GM21825 (cell line): ENCODE measurements around the gene TRAPPC2.

ENCODE experiments used
- ATAC-seq: cut with Tn5 transposase; IDR thresholded peaks from one replicate; pipeline ENCODE4 v1.9.1; 2021; ENCODE audit warnings: mild to moderate bottlenecking, moderate library complexity; ENCODE audit not compliant: unreplicated experiment

TRAPPC2 gene

DNA sequence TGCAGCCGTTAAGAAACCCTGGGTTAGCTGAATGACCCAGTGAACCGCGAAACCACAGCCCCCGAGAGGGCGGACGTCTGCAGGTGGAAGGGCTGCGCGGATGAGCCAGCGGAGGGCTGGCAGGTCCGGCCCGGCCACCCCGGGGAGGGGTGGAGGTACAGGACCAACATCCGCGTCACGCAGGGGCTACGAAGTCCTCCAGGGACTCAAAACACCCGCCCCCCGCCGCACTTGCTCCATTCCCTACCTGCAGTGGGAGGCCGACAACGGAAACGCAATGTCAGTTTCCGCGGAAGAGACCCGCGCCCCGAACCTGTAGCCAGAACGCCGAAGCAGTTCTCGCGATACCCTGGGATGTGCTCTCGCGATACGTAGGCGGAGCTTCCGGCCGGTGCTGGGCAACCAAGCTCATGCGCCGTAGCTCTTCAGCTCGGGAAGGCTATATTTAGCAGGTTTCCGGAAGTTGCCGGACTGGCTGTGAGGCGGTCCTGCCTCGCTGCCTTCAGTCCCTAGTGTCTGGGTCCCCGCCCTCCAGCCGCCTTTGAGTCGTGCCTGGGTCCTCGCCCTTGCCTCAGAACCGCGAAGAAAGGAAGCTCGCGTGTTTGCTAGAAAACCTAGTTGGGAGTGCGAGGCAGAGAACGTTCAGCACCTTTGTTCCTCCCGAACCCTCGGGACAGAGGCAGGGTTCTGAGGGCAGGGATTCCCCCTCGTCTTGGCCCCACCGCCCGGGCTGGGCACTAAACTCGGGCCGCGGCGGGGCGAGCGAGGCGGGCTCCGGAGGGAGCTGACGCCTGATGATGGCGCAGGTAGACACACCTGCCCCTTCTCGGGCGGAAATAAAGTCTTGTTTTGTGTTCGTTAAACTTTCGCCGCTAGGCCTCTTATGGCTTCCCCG is at the start of gene TRAPPC2, which contains the start of gene OFD1:
Gene TRAPPC2 (minus strand): TSS at position 343 of the 895 bp plus-strand sequence. CDS start 14,657 bp downstream, outside the sequence.
Gene OFD1 (plus strand): TSS at position 471 of the 895 bp plus-strand sequence. CDS start 324 bp downstream, at position 795.
- ATAC-seq: peak; percentile 93

DNA sequence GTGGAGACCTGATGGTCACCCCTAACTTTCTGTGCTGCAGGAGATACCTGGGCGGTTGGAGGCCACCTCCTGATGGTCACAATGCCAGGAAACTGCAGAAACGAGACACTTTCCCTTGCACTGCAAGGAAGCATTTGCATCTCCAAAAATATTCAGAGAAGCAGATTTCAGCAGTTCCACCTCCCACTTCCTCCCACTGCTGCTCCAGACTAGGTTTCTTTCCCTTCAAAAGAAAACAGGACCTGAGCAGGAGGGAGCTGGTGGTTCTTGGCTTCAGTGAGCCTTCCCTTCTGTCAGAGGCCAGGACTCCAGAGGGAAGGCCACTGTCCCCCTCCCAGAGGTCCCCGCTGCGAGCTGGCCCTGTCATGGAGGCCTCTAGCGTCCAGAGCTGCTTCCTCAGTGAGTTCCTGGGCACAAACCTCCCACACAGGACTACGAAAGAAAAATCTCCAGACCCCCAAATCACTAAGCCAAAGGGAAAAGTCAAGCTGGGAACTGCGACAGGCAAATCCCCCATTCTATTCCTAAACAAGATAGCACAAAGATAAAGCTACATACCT is 46.5 kb upstream of the TRAPPC2 start:
- no peak for ATAC-seq

DNA sequence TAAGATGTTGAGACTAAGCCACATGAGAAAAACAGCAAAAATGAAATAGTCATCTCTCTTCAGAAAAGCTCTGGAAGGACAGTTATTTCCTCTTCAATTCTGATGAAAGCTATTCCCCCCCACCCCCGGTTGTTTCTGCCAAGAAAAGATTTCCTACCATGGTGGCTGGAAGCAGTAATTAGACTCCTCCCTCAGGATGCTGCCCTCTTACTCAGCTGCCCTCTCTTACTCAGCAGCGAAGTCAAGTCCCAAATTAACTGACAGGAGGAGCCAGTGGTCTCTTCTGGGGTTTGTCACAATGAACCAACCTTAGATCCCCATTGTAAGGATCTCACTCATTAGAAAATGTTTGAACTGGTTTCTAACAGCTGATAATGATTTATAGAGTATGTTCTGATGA is 44.5 kb upstream of the TRAPPC2 start:
- ATAC-seq: no peak

DNA sequence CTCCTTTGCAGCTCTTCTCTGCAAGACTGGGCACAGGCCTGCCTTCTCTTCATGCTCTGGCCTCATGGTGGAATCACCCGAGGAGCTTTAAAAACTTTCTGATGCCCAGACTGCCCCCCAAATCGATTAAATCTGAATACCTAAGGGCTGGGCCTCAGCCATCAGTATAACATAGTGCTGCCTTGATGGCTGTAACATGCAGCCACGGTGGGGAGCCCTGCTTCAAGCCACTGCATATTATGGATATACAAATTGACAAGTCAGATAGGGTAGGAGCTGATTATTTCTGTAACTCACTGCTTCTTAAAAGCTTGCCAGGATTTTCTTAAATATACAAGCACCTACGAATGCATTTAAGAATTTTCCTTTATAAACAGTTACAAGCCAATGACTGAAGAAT is 42.0 kb upstream of the TRAPPC2 start:
- no peak for ATAC-seq

- ATAC-seq: no peak
Observed at GRCh38 chrX:13775837-13776236, 41.4 kb upstream of the TRAPPC2 start.

GRCh38 chrX:13774696-13775095 is 40.3 kb upstream of the TRAPPC2 start:
- ATAC-seq: no peak

GRCh38 chrX:13770013-13770535 is 35.7 kb upstream of the TRAPPC2 start:
- ATAC-seq: no peak

DNA sequence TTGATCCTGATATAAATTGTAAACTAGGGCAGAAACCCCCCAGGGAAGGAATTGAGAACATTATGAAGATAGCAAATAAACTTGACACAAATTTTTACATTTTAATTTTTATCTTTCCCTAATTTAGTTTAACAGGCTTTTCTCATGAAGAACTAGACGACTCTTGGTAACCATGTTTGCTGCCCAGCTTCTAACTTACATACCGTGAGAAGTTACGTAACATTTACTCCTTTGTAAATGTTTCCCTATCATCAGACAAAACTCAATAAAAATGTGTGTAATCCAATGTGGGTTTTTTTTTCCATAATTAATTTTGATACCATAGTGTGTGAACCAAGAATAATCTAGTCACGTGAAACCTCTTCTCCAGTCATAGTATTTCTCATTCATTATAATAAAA is 34.5 kb upstream of the TRAPPC2 start:
- no peak for ATAC-seq

GRCh38 chrX:13764765-13765164 is 30.3 kb upstream of the TRAPPC2 start:
- ATAC-seq: no peak

DNA sequence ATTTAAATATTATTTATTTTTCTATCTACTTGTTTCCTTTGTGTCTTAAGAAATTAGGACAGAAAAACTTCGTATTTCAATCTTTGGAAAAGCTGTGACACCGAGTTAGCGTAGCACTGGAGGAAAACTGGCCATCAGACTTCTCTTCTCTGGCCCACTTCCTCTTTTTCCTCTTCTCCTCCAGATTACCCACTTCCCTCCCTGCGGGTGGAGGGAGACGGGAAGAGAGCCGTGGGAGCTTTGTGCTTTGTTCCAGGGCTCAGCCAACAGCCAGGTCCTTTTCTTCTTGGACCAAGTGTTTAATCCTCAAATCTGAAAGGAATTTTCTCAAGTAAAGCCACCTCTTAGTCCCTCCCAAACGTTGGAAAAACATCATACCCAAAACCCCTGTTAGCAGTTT is 29.9 kb upstream of the TRAPPC2 start:
- ATAC-seq: no peak

GRCh38 chrX:13763489-13763888 is 29.1 kb upstream of the TRAPPC2 start:
- no peak for ATAC-seq

DNA sequence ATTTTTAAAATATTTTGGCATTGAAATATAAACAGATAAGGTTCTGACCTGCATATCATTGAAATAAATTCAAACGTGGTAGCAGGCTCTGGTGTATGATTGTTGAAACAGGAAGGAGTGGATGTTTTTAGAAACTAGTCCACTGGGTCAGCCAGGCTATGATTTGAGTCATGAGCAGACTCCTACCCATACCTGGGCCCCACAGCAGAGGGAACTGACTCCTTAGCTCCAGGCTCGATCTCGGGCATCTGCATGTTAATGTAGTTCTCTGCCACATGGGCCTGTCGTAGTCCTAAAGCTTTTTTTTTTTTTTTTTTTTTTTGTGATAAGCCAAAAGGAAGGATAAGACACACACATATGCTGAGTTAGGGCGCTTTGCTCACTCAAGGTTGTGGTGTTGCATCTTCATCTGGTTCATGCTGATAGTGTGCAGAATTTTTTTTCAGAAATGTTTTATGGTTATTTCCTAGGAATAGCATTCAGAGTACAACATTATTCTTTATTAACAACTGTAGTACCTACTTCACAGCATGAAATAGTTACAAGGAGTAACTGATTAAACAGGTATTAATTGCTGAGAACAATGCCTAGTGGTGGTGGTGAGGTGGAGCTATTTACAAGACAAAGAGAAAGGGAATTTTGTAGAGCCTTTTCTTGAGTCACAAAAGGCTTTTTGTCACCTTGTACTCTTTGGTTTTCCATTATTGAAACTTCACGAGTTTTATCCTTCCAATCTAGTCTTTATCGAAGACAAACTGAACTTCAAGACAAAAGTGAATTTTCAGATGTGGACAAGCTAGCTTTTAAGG is 27.4 kb upstream of the TRAPPC2 start:
- peak; percentile 59 for ATAC-seq

GRCh38 chrX:13760426-13760825 is 26.0 kb upstream of the TRAPPC2 start:
- no peak for ATAC-seq

- ATAC-seq: peak; percentile 65
Observed at GRCh38 chrX:13759152-13759718, 24.8 kb upstream of the TRAPPC2 start.

DNA sequence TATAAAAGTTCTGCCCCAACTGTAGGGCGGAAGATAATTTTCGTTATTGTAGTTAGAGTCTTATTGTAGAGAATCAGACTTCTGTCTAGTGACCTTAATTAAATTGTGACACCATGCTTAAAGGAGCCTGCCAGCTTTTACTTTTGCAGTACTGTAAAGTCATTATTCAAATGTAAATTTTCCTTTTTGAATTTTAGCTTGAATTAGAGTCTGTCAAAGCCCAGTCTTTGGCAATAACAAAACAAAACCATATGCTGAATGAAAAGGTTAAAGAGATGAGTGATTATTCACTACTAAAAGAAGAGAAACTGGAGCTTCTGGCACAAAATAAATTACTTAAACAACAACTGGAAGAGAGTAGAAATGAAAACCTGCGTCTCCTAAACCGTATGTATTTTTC is 22.0 kb upstream of the TRAPPC2 start:
- ATAC-seq: no peak

DNA sequence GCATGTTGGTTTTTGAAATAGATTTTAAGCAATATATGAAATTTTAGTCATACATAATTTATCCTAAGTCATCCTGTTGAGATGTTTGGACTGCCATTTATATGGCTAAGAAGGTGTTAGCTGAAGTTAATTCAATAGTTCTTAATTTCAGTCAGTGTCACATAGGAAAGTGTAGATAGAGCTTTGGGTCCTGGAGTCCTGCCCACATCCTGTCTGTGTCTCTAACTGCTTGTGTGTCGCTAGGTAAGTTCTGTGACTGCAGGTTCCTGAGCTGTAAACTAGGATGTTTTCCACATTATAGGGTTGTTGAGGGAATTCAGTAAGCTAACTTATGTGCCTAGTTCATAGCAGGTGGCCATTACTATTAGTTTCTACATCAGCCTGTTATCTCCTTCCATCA is 20.8 kb upstream of the TRAPPC2 start:
- ATAC-seq: no peak

- ATAC-seq: no peak
Observed at GRCh38 chrX:13754765-13755164, 20.3 kb upstream of the TRAPPC2 start.

DNA sequence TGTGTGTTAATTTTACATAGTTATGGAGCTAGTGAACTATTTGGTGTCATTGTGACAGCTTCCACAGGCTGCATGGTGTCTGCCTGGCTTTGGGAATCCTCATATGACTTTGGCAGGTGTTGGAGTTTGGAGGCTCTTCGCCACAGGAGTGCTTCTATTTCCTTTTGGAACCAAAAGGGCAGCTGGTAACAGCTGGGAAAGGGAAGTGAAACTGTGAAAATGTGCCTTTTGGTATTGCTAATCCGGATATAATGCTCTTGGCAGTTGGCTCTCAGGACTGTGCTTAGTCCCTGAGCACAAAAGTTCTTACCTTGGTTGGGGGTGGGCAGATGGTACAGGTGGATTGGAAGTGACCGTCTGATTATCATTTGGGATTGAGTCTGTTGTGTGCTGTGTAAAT is 18.2 kb upstream of the TRAPPC2 start:
- ATAC-seq: peak; percentile 73

- ATAC-seq: no peak
Observed at GRCh38 chrX:13752141-13752540, 17.7 kb upstream of the TRAPPC2 start.

DNA sequence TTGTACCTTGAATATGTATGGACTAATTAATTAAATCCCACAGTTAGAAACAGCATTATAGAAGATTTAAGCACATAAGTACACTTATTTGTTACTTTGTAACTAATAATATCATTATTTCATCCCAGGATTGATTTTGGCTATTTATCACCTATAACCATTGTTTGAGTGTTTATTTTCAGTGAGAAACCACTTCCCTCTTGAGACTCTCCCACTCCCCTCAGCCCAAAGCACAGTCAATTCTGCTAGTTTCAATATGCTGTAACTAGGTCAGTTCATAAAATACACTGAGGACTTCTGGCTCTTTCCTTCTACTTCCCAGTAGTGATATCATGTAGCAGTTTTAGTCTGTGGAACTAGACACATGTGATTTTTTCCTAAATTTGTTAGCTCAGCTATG is 16.4 kb upstream of the TRAPPC2 start:
- ATAC-seq: no peak

GRCh38 chrX:13750204-13750603 is 15.8 kb upstream of the TRAPPC2 start:
- peak; percentile 37 for ATAC-seq
